HEK293 (cell line): ENCODE results near the gene FBXO10.

ENCODE experiments used
- CTCF ChIA-PET: fragments of 350-600 bp; formaldehyde crosslinking; extraction: SDS; loops from one replicate; lab custom pipeline; 2021; ENCODE audit warnings: antibody characterized with exemption; lab: Yijun Ruan, JAX
- POLR2A ChIA-PET: fragments of 300-600 bp; formaldehyde crosslinking; extraction: SDS; loops from one replicate; lab custom pipeline; 2020; ENCODE audit warnings: antibody characterized with exemption, inconsistent platforms; lab: Yijun Ruan, JAX
- H3K27ac ChIP-seq: fragments of 200-500 bp; sonication (Bioruptor generic); 2 replicates; pipeline ENCODE4 v1.5.1; 2014; ENCODE audit warnings: low read depth, low read length, control low read depth, inconsistent platforms; ENCODE audit errors: extremely low read depth
- H3K36me3 ChIP-seq, 2 experiments: fragments of 200-500 bp in 1 of 2; sonication (Bioruptor generic) in 1 of 2; 1 replicate in 1 of 2; 2 replicates in 1 of 2; pipeline ENCODE4 v1.5.1; 2014 to 2017; ENCODE audit warnings: inconsistent platforms in 2 of 2, low read length in 2 of 2; ENCODE audit not compliant: control insufficient read depth in 2 of 2, insufficient read depth in 1 of 2
- H3K4me1 ChIP-seq: fragments of 200-500 bp; sonication (Bioruptor generic); 2 replicates; pipeline ENCODE4 v1.5.1; 2014; ENCODE audit warnings: mild to moderate bottlenecking, low read length, inconsistent platforms; ENCODE audit not compliant: control insufficient read depth, insufficient read depth
- H3K4me3 ChIP-seq: 2 replicates; pipeline ENCODE4 v1.5.1; 2011; ENCODE audit warnings: low read depth, mild to moderate bottlenecking, control low read depth, low read length, moderate library complexity
- H3K9me3 ChIP-seq: fragments of 200-500 bp; sonication (Bioruptor generic); 2 replicates; pipeline ENCODE4 v1.5.1; 2014; ENCODE audit warnings: low read depth, low read length, inconsistent platforms; ENCODE audit not compliant: control insufficient read depth, insufficient read depth
- INSM2 ChIP-seq: fragments of 450-650 bp; formaldehyde crosslinking; IDR thresholded peaks from 2 replicates; pipeline ENCODE4 v1.5.1; 2016; ENCODE audit warnings: missing biosample characterization, missing genetic modification characterization
- KLF7 ChIP-seq: fragments of 450-650 bp; formaldehyde crosslinking; IDR thresholded peaks from 2 replicates; pipeline ENCODE4 v1.5.1; 2016; ENCODE audit warnings: missing biosample characterization, missing genetic modification characterization, borderline replicate concordance
- PRDM10 ChIP-seq: fragments of 450-650 bp; formaldehyde crosslinking; IDR thresholded peaks from 2 replicates; pipeline ENCODE4 v1.5.1; 2016; ENCODE audit warnings: missing biosample characterization, missing genetic modification characterization
- ZNF140 ChIP-seq: fragments of 450-650 bp; formaldehyde crosslinking; IDR thresholded peaks from 2 replicates; pipeline ENCODE4 v1.5.1; 2016; ENCODE audit warnings: missing biosample characterization, missing genetic modification characterization
- ZNF155 ChIP-seq: fragments of 450-650 bp; formaldehyde crosslinking; IDR thresholded peaks from 2 replicates; pipeline ENCODE4 v1.5.1; 2016; ENCODE audit warnings: missing biosample characterization, missing genetic modification characterization
- ZNF18 ChIP-seq: fragments of 450-650 bp; formaldehyde crosslinking; IDR thresholded peaks from 2 replicates; pipeline ENCODE4 v1.5.1; 2016; ENCODE audit warnings: missing biosample characterization, missing genetic modification characterization
- ZNF391 ChIP-seq: fragments of 450-650 bp; formaldehyde crosslinking; IDR thresholded peaks from 2 replicates; pipeline ENCODE4 v1.5.1; 2016; ENCODE audit warnings: low read depth, missing biosample characterization, missing genetic modification characterization, borderline replicate concordance
- ZNF501 ChIP-seq: fragments of 450-650 bp; formaldehyde crosslinking; IDR thresholded peaks from 2 replicates; pipeline ENCODE4 v1.5.1; 2016; ENCODE audit warnings: missing biosample characterization, missing genetic modification characterization
- ZNF549 ChIP-seq: fragments of 450-650 bp; IDR thresholded peaks from 2 replicates; pipeline ENCODE4 v1.5.1; 2018; ENCODE audit warnings: missing biosample characterization, missing genetic modification characterization, mild to moderate bottlenecking, inconsistent platforms, moderate library complexity
- ZNF555 ChIP-seq: fragments of 450-650 bp; formaldehyde crosslinking; conservative IDR thresholded peaks from 2 replicates; pipeline ENCODE4 v1.5.1; 2017; ENCODE audit warnings: missing biosample characterization, mild to moderate bottlenecking, missing genetic modification characterization, inconsistent platforms
- ZNF580 ChIP-seq: fragments of 450-650 bp; formaldehyde crosslinking; IDR thresholded peaks from 2 replicates; pipeline ENCODE4 v1.5.1; 2016; ENCODE audit warnings: missing biosample characterization, missing genetic modification characterization
- TF ChIP-seq, protein P1 (sequence below): fragments of 450-650 bp; formaldehyde crosslinking; IDR thresholded peaks from 2 replicates; pipeline ENCODE4 v1.5.1; 2016; ENCODE audit warnings: missing biosample characterization, missing genetic modification characterization

FBXO10 gene

GRCh38 chr9:37501957-37502596, 74.1 kb downstream of the FBXO10 start (continued):
- TF ChIP-seq, protein P1, sequence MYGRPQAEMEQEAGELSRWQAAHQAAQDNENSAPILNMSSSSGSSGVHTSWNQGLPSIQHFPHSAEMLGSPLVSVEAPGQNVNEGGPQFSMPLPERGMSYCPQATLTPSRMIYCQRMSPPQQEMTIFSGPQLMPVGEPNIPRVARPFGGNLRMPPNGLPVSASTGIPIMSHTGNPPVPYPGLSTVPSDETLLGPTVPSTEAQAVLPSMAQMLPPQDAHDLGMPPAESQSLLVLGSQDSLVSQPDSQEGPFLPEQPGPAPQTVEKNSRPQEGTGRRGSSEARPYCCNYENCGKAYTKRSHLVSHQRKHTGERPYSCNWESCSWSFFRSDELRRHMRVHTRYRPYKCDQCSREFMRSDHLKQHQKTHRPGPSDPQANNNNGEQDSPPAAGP (tag by site-specific recombination), result no peak

DNA sequence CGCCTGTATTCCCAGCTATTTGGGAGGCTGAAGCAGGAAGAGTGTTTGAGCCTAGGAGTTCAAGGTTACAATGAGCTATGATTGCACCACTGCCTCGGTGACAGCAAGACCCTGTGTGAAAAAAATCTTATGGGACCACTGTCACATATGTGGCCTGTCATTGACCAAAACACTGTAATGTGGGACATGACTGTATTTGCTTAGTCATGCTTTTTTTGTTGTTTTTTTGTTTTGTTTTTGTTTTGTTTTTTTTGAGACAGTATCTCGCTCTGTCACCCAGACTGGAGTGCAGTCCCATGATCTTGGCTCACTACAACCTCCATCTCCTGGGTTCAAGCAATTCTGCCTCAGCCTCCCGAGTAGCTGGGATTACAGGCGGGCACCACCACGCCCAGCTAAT, 76.9 kb downstream of the FBXO10 start:
- H3K27ac ChIP-seq, result no peak overlapping the region
- H3K36me3 ChIP-seq, result peaks cover 3 to 91% of the 10 kb centered on the region in 2 experiments
- H3K9me3 ChIP-seq, result no peaks in the 10 kb centered on the region

More for the DNA sequence above, 76.9 kb downstream of the FBXO10 start:
- TF ChIP-seq ZNF155 (no peak), PRDM10 (no peak), ZNF140 (no peak), ZNF18 (tag by site-specific recombination) (no peak), ZNF391 (no peak), ZNF501 (tag by site-specific recombination) (no peak), ZNF555 (no peak), INSM2 (no peak), ZNF580 (tag by site-specific recombination) (no peak), KLF7 (no peak), ZNF549 (tag by site-specific recombination) (no peak)
- Histone ChIP-seq H3K4me3 (no peak overlapping the region), H3K4me1 (no peaks in the 10 kb centered on the region)
- POLR2A ChIA-PET, result interaction anchor here (0.7 kb wide), 1 partner anchor 253 kb away, joined by 4 read pairs; no protein-coding TSS in a partner anchor
- CTCF ChIA-PET, result no interaction called here
